Subcutaneous adipose tissue (tissue), 4 donors: ENCODE measurements around the gene RHOT2. TPM values are rescaled to one million over a fixed set of nuclear protein-coding genes. Genes with fewer than 3 reads are reported as not detected.

Experiments
- CTCF ChIP-seq: fragments of 450-650 bp; IDR thresholded peaks from one replicate; pipeline ENCODE4 v1.5.1; 2016; ENCODE audit warnings: low read depth, mild to moderate bottlenecking, control low read depth, antibody characterized with exemption, moderate library complexity
- total RNA-seq, 4 donors: library from RNA; depleted of rRNA; stranded (reverse); fragments of >200 nt; gene quantifications; one replicate each; pipeline ENCODE4 v1.1.0, GENCODE V29; 2016

Gene RHOT2
- total RNA-seq, 4 donors from 2014 or later, result 26.2 to 75.4 (median 37.8) TPM

DNA sequence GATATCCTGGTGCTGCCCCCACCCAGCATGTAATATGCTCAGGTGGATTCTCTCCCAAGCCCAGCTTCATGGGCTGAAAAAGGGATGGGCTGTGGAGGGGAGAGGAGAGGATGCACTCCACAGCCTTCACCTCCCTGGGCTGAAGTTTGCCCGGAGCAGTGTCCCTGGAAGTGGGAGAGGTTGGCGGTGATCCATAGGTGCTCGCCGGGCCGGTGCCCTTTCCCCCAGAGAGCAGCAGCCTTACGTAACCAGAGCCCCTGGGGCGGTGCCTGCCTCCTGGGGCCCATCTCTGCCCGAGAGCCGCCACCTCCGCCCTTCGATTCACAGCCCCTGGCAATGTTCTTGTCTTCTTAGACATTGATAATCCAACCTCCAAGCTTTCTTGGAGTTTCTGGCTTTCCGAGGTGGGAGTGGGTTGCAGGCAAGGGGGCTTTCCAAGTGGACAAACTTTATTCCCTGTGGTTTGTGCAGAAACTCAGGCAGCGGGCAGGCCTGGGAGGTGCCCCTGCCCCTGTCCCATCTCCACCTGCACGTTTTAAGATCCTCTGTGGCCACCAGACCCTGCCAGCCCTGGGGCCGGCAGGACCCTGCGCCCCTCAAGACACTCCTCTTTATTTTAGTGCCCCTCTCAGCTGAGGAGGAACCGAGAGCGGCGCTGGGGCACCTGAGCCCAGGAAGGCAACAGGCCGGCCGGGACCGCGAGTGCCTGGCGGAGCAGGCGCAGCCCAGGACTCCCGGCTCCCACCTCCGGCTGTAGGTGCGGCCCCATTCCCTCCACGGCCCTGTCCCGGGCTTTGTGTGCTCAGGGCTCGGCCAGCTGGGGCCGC lies 21.9 kb upstream of the RHOT2 start:
- TF ChIP-seq CTCF, result no peak

- no peak for TF ChIP-seq CTCF
Measured at GRCh38 chr16:646679-647172, 21.2 kb upstream of the RHOT2 start.

DNA sequence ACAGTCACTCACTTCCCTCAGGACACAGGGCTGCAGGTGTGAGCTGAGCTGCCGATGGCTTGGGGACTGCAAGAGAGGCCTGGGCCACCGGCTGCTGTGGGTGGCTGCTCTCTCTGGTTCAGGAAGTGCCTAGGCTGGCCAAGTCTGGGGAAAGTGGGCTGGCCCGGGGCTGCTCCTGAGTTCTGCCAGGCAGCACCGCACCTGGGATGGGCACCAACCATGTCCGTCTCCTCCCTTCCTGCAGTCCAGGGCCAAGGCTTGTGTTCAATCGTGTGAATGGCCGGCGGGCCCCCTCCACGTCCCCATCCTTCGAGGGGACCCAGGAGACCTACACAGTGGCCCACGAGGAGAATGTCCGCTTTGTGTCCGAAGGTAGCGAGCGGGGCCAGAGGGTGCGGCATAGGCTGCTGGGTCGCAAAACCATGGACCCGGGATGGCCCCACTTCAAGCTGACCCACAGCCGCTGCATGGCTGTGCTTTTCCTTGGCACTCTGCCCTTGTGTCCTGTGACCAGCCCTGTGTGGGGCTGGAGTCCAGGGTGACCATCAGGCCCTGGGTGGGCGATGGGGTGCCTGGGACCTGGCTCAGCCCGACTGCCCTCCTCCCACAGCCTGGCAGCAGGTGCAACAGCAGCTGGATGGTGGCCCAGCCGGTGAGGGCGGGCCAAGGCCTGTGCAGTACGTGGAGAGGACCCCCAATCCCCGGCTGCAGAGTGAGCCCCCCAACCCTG lies 20.6 kb upstream of the RHOT2 start:
- TF ChIP-seq CTCF, result no peak

DNA sequence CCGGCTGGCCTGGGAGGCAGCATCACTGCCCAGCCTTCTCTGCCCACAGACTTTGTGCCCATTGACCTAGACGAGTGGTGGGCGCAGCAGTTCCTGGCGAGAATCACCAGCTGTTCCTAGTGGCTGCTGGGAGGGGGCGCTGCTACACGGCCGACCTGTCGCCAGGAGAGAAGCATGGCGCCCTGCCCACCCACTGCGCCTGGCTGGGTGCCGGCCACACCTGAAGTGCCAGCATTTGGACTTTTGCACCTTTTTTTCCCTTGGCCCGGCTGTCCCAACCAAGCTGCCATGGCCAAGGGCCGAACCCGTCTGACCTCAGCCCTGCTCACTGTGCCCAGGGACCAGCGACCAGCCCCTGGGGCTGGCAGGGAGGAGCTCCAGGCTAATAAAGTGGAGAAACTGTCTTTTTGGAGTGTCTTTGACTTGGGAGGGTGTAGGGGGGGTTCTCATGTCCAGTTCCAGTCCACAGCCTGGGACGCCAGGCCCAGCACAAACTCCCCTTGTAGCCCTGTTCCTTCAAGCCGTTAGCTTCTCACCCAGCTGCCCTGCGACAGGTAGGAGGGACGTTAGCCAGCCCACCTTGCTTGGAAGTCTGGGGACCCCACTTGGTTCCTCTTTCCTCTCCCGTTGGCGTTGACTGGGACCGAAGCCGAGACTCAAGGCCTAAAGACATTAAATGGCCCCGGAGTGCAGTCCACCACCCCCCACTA lies 19.7 kb upstream of the RHOT2 start:
- no peak for TF ChIP-seq CTCF

- TF ChIP-seq CTCF, result no peak
Measured at GRCh38 chr16:648781-649589, 18.9 kb upstream of the RHOT2 start, which contains the start of gene WDR90. WDR90 (plus strand) TSS chr16:649365; CDS start chr16:649417, 52 bp downstream.

- TF ChIP-seq CTCF, result no peak
Measured at GRCh38 chr16:649631-650030, 18.3 kb upstream of the RHOT2 start.
